H9 (cell line): Measurements from ENCODE around the gene CHCHD6. TPM values are rescaled to one million over a fixed set of nuclear protein-coding genes. Genes with fewer than 3 reads are reported as not detected.

ENCODE experiments used
- DNase-seq: peaks from one replicate; pipeline ENCODE4 v3.0.0-alpha.2; 2017
- H2AFZ ChIP-seq: one replicate; pipeline ENCODE4 v1.6.1; 2013; ENCODE audit warnings: mild to moderate bottlenecking, low read length, control low read depth, moderate library complexity
- H2AK5ac ChIP-seq: 2 replicates; pipeline ENCODE4 v1.6.1; 2013; ENCODE audit warnings: low read length, control low read depth, mixed read lengths; ENCODE audit not compliant: insufficient read length
- H2BK120ac ChIP-seq: one replicate; pipeline ENCODE4 v1.6.1; 2013; ENCODE audit warnings: low read depth, mild to moderate bottlenecking, low read length, control low read depth, inconsistent platforms; ENCODE audit not compliant: poor library complexity, severe bottlenecking
- H2BK12ac ChIP-seq: 2 replicates; pipeline ENCODE4 v1.6.1; 2013; ENCODE audit warnings: low read length, control low read depth, mixed read lengths, low read depth; ENCODE audit not compliant: insufficient read length
- H2BK15ac ChIP-seq: 2 replicates; pipeline ENCODE4 v1.6.1; 2013; ENCODE audit warnings: low read depth, low read length, control low read depth
- H2BK20ac ChIP-seq: one replicate; pipeline ENCODE4 v1.6.1; 2013; ENCODE audit warnings: low read depth, mild to moderate bottlenecking, low read length, control low read depth, inconsistent platforms; ENCODE audit not compliant: poor library complexity, severe bottlenecking
- H2BK5ac ChIP-seq: 2 replicates; pipeline ENCODE4 v1.6.1; 2013; ENCODE audit warnings: low read length, control low read depth, mixed read lengths; ENCODE audit not compliant: insufficient read length
- H3K14ac ChIP-seq: 2 replicates; pipeline ENCODE4 v1.6.1; 2013; ENCODE audit warnings: low read length, control low read depth; ENCODE audit not compliant: insufficient read depth
- H3K18ac ChIP-seq: 2 replicates; pipeline ENCODE4 v1.6.1; 2013; ENCODE audit warnings: low read depth, mild to moderate bottlenecking, mixed read lengths, low read length, control low read depth; ENCODE audit not compliant: insufficient read length
- H3K23ac ChIP-seq: 2 replicates; pipeline ENCODE4 v1.6.1; 2013; ENCODE audit warnings: low read length, control low read depth, mixed read lengths, low read depth; ENCODE audit not compliant: insufficient read length
- H3K23me2 ChIP-seq: 2 replicates; pipeline ENCODE4 v1.6.1; 2013; ENCODE audit warnings: low read depth, mild to moderate bottlenecking, mixed read lengths, low read length, control low read depth; ENCODE audit not compliant: insufficient read length, poor library complexity, severe bottlenecking
- H3K27ac ChIP-seq: 2 replicates; pipeline ENCODE4 v1.5.1; 2013; ENCODE audit warnings: low read length, control low read depth, mixed read lengths, low read depth; ENCODE audit not compliant: insufficient read length
- H3K27me3 ChIP-seq: 2 replicates; pipeline ENCODE4 v1.6.1; 2013; ENCODE audit warnings: low read length, control low read depth, inconsistent platforms; ENCODE audit not compliant: insufficient read depth
- H3K4ac ChIP-seq: 2 replicates; pipeline ENCODE4 v1.6.1; 2013; ENCODE audit warnings: low read depth, mild to moderate bottlenecking, control low read depth, inconsistent platforms, low read length, moderate library complexity
- H3K4me1 ChIP-seq: 2 replicates; pipeline ENCODE4 v1.6.1; 2013; ENCODE audit warnings: low read length, control low read depth, inconsistent platforms; ENCODE audit not compliant: insufficient read depth
- H3K4me2 ChIP-seq: 2 replicates; pipeline ENCODE4 v1.6.1; 2013; ENCODE audit warnings: low read length, control low read depth, mixed read lengths; ENCODE audit not compliant: insufficient read length, insufficient read depth
- H3K56ac ChIP-seq: 2 replicates; pipeline ENCODE4 v1.6.1; 2013; ENCODE audit warnings: low read depth, mild to moderate bottlenecking, mixed read lengths, low read length, control low read depth; ENCODE audit not compliant: insufficient read length
- H3K79me1 ChIP-seq: 2 replicates; pipeline ENCODE4 v1.6.1; 2013; ENCODE audit warnings: low read depth, mild to moderate bottlenecking, moderate library complexity, low read length, control low read depth, inconsistent platforms; ENCODE audit not compliant: insufficient read depth, poor library complexity, severe bottlenecking
- H3K79me2 ChIP-seq: 2 replicates; pipeline ENCODE4 v1.6.1; 2013; ENCODE audit warnings: low read length, control low read depth, inconsistent platforms; ENCODE audit not compliant: insufficient read depth
- H3K9ac ChIP-seq: 2 replicates; pipeline ENCODE4 v1.6.1; 2013; ENCODE audit warnings: low read length, control low read depth, mixed read lengths; ENCODE audit not compliant: insufficient read length; ENCODE audit errors: extremely low read depth
- H3K9me3 ChIP-seq: one replicate; pipeline ENCODE4 v1.6.1; 2013; ENCODE audit warnings: low read depth, low read length, inconsistent platforms; ENCODE audit not compliant: control insufficient read depth
- H3T11ph ChIP-seq: one replicate; pipeline ENCODE4 v1.6.1; 2013; ENCODE audit warnings: mild to moderate bottlenecking, low read length, control low read depth, inconsistent platforms
- H4K20me1 ChIP-seq: one replicate; pipeline ENCODE4 v1.6.1; 2013; ENCODE audit not compliant: control insufficient read depth, insufficient read length, insufficient read depth
- H4K5ac ChIP-seq: 2 replicates; pipeline ENCODE4 v1.6.1; 2013; ENCODE audit warnings: low read depth, mild to moderate bottlenecking, mixed read lengths, low read length, control low read depth; ENCODE audit not compliant: insufficient read length
- H4K8ac ChIP-seq: replicated peaks from 2 replicates; pipeline ENCODE4 v1.6.1; 2013; ENCODE audit warnings: low read length, control low read depth, mixed read lengths, low read depth; ENCODE audit not compliant: insufficient read length
- H4K91ac ChIP-seq: 2 replicates; pipeline ENCODE4 v1.6.1; 2013; ENCODE audit warnings: low read depth, mild to moderate bottlenecking, moderate library complexity, mixed read lengths, low read length, control low read depth; ENCODE audit not compliant: insufficient read length
- H3K27ac Mint-ChIP-seq, 3 experiments: 2 replicates in 2 of 3; 3 replicates in 1 of 3; pipeline ENCODE4 v1.8.0; 2020 to 2021; ENCODE audit warnings: mixed read lengths in 3 of 3, mild to moderate bottlenecking in 1 of 3, moderate library complexity in 1 of 3
- H3K27me3 Mint-ChIP-seq: 2 replicates; pipeline ENCODE4 v1.8.0; 2021; ENCODE audit warnings: low read depth, mild to moderate bottlenecking, moderate library complexity, mixed read lengths
- H3K36me3 Mint-ChIP-seq, 3 experiments: 2 replicates in 2 of 3; 3 replicates in 1 of 3; pipeline ENCODE4 v1.8.0; 2020 to 2021; ENCODE audit warnings: low read depth in 3 of 3, mixed read lengths in 3 of 3; ENCODE audit not compliant: insufficient read depth in 1 of 3
- H3K4me1 Mint-ChIP-seq, 2 experiments: 2 replicates each; pipeline ENCODE4 v1.8.0; 2020; ENCODE audit warnings: mixed read lengths in 2 of 2
- H3K4me3 Mint-ChIP-seq, 2 experiments: 2 replicates in 1 of 2; 3 replicates in 1 of 2; pipeline ENCODE4 v1.8.0; 2020 to 2021; ENCODE audit warnings: mild to moderate bottlenecking in 2 of 2, mixed read lengths in 2 of 2, moderate library complexity in 1 of 2
- H3K9me3 Mint-ChIP-seq, 2 experiments: 2 replicates in 1 of 2; 3 replicates in 1 of 2; pipeline ENCODE4 v1.8.0; 2020; ENCODE audit warnings: mild to moderate bottlenecking in 2 of 2, mixed read lengths in 2 of 2, moderate library complexity in 1 of 2
- CTCF ChIP-seq: fragments of 200-600 bp; sonication (generic); conservative IDR thresholded peaks from 3 replicates; pipeline ENCODE4 v1.8.0; 2021; ENCODE audit warnings: antibody characterized with exemption, mild to moderate bottlenecking
- WGBS: extraction: QIAGEN DNeasy Blood & Tissue Kit; methylation state at CpG from one replicate; pipeline ENCODE4 v1.1.7; 2013; ENCODE audit warnings: missing lambda C conversion rate, low lambda C conversion rate, mixed read lengths; ENCODE audit not compliant: insufficient read length; ENCODE audit errors: extremely low coverage; 5-methylcytosine and 5-hydroxymethylcytosine counted together
- total RNA-seq: library from RNA; stranded (reverse); gene quantifications from 2 replicates; pipeline ENCODE4 v1.2.1, GENCODE V29; 2021

Gene CHCHD6
- total RNA-seq, 1 experiment from 2014 or later: 34.2 TPM

- no peak overlapping the region for H4K91ac ChIP-seq
- H3K27me3 Mint-ChIP-seq: peaks cover 51% of the 10 kb centered on the region
These were observed 24.0 kb upstream of the CHCHD6 start for GRCh38 chr3:126679831-126680666.

More at GRCh38 chr3:126679831-126680666, 24.0 kb upstream of the CHCHD6 start:
- Histone ChIP-seq H3K14ac (no peak overlapping the region), H3K27me3 (no peaks in the 10 kb centered on the region; the same call in 1 of the 2 replicates), H2AK5ac (no peak overlapping the region), H3K23ac (no peak overlapping the region), H3K4me1 (no peaks in the 10 kb centered on the region), H3K18ac (no peak overlapping the region), H2BK12ac (no peak overlapping the region), H3K23me2 (no peaks in the 10 kb centered on the region), H3K4ac (no peak overlapping the region), H3K79me2 (no peaks in the 10 kb centered on the region), H2AFZ (no peak overlapping the region), H2BK5ac (no peak overlapping the region), H3K79me1 (no peaks in the 10 kb centered on the region), H3K56ac (no peak overlapping the region), H3K27ac (no peak overlapping the region), H3K9ac (no peak overlapping the region), H2BK15ac (no peak overlapping the region), H3T11ph (no peak overlapping the region), H3K4me2 (peak overlapping the region; percentile 4), H2BK20ac (no peak overlapping the region), H4K8ac (no peak overlapping the region), H4K5ac (no peak overlapping the region), H4K20me1 (no peaks in the 10 kb centered on the region), H2BK120ac (no peak overlapping the region), H3K9me3 (no peaks in the 10 kb centered on the region)
- Mint-ChIP-seq H3K4me3 (no peak overlapping the region), H3K9me3 (no peaks in the 10 kb centered on the region; a peak in 1 of 5 replicates), H3K36me3 (no peaks in the 10 kb centered on the region), H3K27ac (no peak overlapping the region), H3K4me1 (peaks cover 18 to 31% of the 10 kb centered on the region in 2 experiments)
- no peak for DNase-seq
- WGBS: no CpG with 5 or more reads among the region's 11 CpGs
- TF ChIP-seq CTCF: no peak
